CD4-positive, alpha-beta T cell treated with Interleukin-4 for 1 hour (primary cell): Measurements from ENCODE around the gene ZNF444.

Source experiments
- DNase-seq, 2 donors: peaks; one replicate each; pipeline ENCODE4 v3.0.0-alpha.2; 2020 to 2022

Gene ZNF444

GRCh38 chr19:56107626-56108351 lies 33.3 kb upstream of the ZNF444 start:
- DNase-seq = no peak

- DNase-seq = no peak
These were observed 32.5 kb upstream of the ZNF444 start for GRCh38 chr19:56108447-56109195.

GRCh38 chr19:56109226-56109625 lies 31.9 kb upstream of the ZNF444 start:
- DNase-seq = no peak

- no peak for DNase-seq
These were observed 30.3 kb upstream of the ZNF444 start for GRCh38 chr19:56110515-56111448.

GRCh38 chr19:56111601-56112312 lies 29.3 kb upstream of the ZNF444 start:
- peak; percentile 31 to 79 for DNase-seq

DNA sequence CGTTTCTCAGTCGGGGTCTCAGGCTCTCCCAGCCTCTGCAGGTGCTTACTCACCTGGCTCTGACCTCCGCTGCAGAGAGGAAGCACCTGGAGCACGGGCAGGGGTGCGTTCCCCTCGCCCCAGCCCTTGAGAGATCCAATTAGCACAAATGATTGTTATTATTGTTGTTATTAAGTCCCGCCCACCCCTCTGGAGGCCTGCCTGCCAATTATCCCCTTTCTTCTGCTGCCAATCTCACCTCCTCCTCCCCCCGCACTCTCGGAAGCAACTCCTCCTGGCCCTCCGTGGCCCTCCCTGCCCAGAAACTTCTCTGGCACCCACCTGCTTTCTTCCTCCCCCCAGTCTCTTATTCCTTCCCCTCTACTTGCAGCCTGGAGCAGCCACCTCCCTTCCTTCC lies 28.8 kb upstream of the ZNF444 start:
- DNase-seq = no peak

- peak in 1 of 2 donors; percentile 34 for DNase-seq
These were observed 27.9 kb upstream of the ZNF444 start for GRCh38 chr19:56113074-56113632.

DNA sequence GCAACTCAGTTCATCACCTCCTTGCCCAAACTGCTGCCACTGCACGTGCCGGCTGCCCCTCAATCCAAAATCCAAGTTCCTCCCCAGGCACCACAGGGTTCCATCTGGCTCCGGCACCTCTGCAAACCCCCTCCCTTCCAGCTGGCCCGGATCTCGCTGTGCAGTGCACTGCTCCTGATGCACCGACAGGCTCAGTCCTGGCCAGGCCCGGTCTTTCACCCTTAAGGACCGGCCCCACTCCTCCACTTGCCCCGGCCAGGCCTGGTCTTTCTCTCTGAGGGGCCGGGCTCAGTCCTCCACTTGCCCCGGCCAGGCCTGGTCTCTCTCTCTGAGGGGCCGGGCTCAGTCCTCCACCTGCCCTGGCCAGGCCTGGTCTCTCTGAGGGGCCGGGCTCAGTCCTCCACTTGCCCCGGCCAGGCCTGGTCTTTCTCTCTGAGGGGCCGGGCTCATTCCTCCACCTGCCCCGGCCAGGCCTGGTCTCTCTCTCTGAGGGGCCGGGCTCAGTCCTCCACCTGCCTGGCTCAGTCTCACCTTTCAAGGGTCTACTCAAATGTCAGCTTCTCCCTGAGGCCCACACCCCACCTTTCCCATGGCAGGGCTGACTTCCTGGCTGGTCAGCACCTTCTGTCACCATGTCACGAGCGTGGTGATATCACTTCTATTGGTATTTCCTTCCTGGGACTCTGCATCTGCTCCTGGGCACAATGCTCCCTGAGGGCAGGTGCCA lies 26.9 kb upstream of the ZNF444 start:
- DNase-seq = no peak

- DNase-seq = no peak
These were observed 26.3 kb upstream of the ZNF444 start for GRCh38 chr19:56114778-56115110.

- DNase-seq = no peak
These were observed 25.6 kb upstream of the ZNF444 start for GRCh38 chr19:56115490-56115889.

DNA sequence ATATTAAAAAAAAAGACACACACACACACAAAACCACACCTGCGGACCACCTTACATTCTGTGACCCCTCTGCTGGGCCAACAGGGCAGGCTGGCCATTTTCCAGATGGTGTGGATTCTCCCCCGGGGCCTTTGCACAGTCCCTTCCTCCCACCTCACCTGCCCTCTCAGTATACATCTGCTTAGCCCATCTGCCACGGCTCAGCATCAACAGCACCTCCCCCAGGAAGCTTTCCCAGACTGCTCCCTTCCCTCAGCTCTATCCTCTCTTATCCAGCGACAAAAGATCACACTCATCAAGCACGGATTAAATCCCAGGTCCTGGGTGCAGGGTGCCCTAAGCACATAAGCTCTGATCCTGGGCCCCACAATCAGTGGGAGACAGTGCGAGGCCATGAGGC lies 24.5 kb upstream of the ZNF444 start:
- no peak for DNase-seq

DNA sequence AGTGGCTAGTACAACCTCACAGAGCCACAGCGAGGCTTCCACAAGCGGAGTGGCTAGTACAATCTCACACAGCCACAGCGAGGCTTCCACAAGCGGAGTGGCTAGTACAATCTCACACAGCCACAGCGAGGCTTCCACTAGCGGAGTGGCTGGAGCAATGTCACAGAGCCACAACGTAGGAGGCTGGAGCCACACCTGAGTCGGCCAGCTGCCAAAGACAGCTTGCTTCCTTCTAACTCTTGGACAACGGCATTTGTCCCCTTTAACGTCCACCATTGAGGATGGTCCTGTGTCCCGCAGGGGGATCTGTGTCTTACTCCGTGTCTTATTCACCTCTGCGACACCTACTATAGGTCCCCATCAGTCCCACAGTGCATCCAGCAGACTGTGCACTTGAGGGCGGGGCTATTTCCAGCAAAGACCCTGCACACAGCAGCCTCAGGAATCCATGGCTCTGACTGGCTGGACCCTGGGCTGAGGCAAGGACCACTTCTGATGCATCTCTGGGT lies 23.7 kb upstream of the ZNF444 start:
- no peak for DNase-seq

- no peak for DNase-seq
These were observed 23.2 kb upstream of the ZNF444 start for GRCh38 chr19:56117889-56118288.

GRCh38 chr19:56118666-56119581 lies 22.2 kb upstream of the ZNF444 start:
- DNase-seq = no peak

DNA sequence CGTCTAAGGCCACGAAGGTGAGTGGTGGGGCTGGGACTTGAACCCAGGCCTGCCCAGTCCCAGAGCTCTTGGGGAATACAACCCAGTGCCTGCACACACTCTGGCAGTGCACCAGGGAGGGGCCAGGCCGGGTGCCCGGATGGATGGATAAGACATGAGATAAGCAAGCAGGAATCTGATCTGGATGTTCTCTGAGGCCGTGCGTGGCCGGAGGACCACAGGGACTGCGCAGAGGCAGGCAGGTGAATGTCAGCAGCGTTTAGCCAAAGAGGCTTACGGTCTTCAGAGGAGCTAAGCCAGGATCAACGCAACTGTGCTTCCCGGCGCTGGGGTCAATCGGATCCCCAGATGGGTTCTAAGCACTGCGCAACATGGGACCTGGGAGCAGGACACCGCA lies 21.5 kb upstream of the ZNF444 start:
- no peak for DNase-seq

DNA sequence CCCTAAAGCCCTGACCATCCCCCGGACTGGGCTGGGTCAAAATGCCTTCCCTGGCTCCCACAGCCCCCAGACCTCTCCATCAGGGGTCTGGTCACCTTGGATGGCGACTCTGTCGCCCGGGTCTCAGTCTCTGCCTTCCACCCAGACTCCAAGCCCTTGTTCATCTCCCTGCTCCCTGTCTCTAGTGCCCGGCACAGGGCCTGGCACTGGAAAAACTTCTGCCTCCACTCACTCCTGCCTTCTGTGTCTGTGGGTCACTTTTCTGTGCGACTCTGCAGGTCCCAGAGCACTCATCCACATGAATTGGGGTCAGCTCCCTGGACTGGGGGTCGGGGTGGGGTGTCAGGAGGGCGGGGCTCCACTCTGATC lies 21.1 kb upstream of the ZNF444 start:
- no peak for DNase-seq

- peak; percentile 82 to 84 for DNase-seq
These were observed 20.5 kb upstream of the ZNF444 start for GRCh38 chr19:56120371-56121179.

DNA sequence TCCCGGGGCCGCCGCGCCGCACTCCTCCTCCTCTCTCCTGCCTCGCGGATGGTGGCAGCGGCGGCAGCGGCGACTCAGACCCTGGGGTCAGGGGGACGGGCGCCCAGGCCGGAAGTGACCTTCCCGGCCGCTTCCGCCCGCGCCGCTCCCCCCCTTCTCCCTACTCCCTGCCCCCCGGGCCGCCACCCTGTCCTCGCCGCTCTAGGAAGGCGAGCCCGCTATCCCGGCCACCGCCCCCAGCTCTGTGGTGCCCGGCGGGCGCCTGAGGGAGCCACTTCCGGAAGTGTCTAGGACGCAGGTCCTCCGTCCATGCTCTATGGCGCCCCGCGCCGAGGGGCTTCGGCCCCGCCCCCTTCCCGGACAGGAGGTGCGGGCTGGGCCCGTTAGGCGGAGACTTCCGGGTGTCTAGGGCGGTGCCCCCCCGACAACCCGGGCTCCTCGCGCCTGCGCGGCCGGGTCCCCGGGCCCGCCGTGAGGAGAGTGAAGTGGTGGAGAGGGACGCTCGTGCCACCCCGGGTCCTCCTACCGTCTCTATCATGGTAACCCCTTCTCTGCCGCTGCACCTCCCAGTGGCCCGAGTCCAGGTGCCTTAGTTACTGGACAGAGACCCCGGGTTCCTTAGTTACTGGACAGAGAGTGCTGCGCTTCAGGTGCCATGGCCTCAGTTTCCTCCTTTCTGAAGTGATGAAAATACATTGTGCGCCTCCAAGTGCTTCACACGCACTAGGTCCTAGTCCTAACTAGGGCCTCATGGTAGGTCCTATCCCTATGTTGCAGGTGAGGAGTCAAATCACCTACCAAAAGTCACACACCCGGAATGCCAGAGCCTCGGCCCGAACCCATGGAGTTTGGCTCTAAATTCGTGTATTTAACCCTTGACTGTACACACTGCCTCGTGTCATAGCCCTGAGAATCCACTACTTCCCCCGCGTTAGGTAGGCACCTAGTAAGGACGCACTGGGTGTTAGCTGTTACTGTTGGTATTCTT lies 19.6 kb upstream of the ZNF444 start, which contains the start of gene ZNF787:
Gene ZNF787 (minus strand): TSS at position 116 of the 988 bp plus-strand sequence. CDS start 18,078 bp downstream, outside the sequence.
- DNase-seq = peak; percentile 98
